D341Med (cell line): ENCODE data around the gene COA6.
"Not testable (repeated sequence)": the region's sequence is repeated elsewhere in the genome, so short reads cannot be mapped to it uniquely, and the experiment has no call there.

Experiments used
- DNase-seq: peaks from one replicate; pipeline ENCODE4 v3.0.0; 2012; ENCODE audit warnings: low spot score

COA6 gene

GRCh38 chr1:234369784-234370183, 3.5 kb upstream of the COA6 start:
- DNase-seq, result no peak

DNA sequence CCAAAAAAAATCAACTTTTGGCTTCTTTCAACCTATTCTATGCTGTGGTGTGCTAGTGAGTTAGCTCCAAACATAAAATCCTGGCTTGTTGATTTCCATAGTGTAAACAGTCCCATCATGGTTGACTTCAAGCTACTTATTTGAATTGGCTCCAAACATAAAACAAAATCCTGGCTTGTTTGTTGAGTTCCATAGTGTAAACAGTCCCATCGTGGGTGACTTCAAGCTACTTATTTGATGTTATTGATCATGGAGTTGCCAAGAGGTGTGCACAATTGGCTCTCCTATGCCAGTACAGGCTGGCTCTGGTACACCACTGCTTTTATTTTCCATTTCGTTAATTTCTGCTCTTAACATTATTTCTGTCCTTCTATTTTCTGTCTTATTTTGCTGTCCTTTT, 1.8 kb upstream of the COA6 start:
- DNase-seq, result no peak

- DNase-seq, result no peak
These were observed 1.1 kb upstream of the COA6 start for GRCh38 chr1:234372011-234372757.

- DNase-seq, result no peak
These were observed 651 bp downstream of the COA6 start for GRCh38 chr1:234373959-234374254.

GRCh38 chr1:234375672-234376071, 2.4 kb downstream of the COA6 start:
- no peak for DNase-seq

DNA sequence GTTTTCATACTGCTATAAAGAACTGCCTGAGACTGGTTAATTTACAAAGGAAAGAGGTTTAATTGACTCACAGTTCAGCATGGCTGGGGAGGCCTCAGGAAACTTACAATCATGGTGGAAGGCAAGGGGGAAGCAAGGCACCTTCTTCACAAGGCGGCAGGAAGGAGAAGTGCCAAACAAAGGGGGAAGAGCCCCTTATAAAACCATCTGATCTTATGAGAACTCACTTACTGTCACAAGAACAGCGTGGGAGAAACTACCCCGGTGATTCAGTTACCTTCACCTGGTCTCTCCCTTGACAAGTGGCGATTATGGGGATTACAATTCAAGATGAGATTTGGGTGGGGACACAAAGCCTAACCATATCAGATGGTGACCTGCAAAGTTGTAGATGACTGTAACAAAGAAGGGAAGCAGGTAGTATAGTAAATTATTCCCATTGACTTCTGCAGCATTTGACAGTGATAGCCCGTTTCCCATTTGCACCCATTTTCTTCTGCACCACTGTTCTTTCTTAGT, 6.4 kb downstream of the COA6 start:
- not testable (repeated sequence) for DNase-seq

DNA sequence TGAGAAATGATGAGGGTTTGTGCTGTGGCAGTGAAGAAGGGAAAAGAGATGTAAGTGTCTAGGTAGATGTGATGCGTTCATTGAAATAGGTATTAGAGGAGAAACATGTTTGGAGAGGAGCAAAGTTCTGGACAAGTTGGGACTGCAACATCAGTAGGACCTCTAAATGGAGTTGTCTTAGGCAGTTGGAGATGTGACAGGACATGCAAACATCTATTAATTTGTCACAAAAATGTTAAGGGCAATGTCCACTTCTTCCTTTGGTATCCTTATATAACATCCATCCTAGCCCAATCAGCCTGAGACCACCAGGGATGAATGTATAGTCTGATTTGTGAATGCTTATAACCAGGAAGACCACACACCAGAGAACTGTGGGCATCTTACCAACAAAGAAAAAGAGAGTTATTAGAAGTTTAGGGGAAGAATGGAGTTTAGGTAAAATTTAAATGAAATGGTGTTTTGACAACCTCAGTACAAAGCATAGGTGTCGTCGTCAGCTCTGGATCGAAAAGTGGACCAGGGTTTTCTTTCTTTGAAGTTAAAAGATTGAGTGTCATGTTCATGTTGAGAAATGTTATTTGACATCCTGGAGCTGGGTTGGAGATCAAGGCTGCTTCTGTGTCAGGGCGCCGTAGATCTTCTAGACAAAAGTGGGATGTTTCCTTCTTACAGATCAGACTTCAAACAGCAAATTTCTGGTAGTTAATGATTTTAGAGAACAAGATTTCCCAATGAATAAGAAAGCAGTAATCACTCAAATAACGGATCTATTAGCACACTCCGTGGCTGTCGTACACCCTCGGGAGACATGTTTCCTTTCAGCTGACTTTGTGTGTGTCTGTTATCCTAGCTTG, 8.7 kb downstream of the COA6 start:
- no peak for DNase-seq

DNA sequence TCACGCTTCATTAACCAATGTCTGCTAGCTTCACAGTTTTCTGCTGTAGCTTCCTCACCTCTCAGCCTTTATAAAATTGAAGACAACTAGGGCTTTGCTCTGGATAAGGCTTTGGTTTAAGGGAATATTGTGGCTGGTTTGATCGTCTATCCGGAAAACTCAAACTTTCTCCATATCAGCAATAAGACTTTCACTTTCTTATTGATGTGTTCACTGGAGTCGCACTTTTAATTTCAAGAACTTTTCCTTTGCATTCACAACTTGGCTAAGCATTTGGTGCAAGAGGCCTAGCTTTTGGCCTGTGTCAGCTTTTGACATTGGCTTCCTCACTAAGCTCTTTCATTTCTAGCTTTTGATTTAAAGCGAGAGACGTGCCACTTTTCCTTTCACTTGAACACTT, 12.9 kb downstream of the COA6 start:
- no peak for DNase-seq

- DNase-seq, result no peak
These were observed 14.8 kb downstream of the COA6 start for GRCh38 chr1:234388094-234388493.

DNA sequence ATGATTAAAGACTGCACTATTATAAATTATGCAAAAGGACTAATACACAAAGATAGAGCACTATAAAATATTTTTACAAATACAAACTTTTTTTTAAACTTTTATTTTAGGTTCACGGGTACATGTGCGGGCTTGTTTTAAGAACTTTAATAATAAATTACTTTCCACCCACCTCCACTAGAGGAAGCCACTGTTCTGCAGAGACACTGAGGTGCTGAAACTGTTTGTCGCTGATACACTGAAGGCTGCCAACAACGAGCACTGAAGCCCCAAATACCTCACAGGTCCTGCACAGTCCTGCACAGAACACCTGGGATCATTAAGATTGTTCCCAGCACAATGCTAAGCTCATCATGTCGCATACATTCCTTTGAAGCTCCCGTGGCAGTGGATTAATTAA, 19.9 kb downstream of the COA6 start:
- DNase-seq, result no peak

GRCh38 chr1:234395297-234395696, 22.0 kb downstream of the COA6 start:
- DNase-seq, result no peak

DNA sequence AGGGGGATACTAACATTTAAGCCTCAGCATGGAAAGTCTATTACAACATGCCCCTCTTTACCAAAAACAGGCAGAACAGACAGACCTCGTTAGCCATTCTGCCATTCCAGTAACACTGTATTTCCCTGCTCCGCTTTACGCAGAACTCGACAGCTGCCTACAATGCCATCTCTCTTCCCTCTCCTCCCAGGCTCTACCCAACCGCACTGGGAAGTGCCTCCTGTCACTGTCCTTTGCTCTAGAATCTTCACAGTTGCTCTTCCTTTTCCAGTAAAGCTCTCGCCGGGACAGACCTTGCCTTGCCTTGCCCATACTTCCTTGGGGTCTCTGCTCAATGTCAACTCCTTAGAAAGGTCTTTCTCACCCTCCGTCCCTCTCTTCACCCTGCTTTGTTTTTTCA, 22.8 kb downstream of the COA6 start:
- DNase-seq, result no peak

DNA sequence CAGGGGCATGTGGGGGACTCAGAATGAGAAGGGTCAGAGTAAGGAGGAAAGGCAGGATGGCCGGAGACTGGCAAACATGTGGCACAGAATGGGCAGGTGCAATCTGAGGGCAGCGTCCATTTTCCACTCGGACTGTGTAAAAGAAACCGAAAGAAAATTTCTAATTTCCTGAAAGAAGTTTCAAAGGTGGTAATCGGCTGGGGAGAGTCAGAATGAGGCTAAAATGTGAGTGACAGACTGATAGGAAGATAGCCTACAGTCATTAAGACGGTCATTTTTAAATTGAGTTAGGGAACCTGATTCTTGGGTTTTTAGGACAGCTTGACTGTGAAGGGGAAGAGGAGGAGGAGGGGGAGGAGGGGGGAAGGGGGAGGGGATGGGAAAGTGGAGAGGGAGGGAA, 23.6 kb downstream of the COA6 start:
- no peak for DNase-seq

DNA sequence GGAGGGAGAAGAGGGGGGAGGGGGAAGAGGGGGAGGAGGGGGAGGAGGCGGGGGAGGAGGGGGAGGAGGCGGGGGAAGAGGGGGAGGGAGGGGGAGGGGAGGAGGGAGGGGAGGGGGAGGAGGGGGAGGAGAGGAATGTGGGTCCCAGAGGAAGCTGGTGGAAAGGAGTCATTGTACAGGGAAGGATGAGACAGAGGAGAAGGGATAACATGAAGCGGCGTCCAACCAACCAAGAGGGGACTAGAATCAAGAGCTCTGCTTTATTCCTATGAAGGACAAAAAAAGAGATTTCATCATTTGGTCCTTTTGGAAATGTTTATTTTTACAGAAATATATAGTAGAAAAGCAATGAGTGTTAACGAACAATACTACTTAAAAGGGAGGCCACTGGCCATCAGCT, 24.5 kb downstream of the COA6 start:
- no peak for DNase-seq

- no peak for DNase-seq
These were observed 25.7 kb downstream of the COA6 start for GRCh38 chr1:234398849-234399381.

GRCh38 chr1:234399515-234399914, 26.3 kb downstream of the COA6 start:
- not testable (repeated sequence) for DNase-seq

DNA sequence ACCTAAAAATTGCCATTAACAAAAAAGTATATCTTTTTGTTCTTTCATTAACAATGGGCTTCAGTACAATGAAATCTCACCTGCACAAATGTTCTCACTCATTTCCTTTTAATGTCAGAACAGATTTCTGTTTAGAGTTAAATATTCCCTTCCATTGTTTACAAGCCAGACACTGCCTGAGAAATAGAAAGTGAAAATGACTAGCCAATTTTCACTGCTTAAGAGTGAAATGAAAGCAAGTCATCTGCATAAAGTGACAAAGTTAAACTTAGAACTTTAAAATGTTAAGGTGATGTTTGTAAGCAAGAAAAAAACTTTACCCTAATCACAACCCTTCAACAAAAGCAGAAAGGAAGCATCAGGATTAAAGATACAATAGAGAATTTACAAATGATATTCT, 27.5 kb downstream of the COA6 start:
- no peak for DNase-seq

- no peak for DNase-seq
These were observed 28.4 kb downstream of the COA6 start for GRCh38 chr1:234401658-234402057.

DNA sequence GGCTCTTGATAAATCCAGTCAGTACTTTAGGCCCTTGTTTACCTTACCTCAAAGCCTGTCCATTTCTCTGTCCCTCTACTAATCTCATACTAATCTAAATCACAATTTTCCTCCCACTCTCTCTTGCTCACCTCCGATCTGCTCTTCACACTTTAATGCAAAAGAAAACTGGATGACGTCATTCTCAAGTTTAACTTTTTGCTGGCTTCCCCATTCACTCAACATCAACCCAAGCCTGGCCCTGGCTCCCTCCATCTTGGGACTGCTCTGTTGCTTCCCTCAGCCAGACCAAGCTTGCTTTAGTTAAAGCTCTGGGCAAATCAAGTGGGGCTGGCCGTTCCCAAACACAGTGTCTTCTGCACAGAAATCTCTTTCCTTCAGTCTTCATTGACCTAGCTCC, 29.7 kb downstream of the COA6 start:
- no peak for DNase-seq

GRCh38 chr1:234405676-234406075, 32.4 kb downstream of the COA6 start:
- no peak for DNase-seq

- DNase-seq, result no peak
These were observed 33.6 kb downstream of the COA6 start for GRCh38 chr1:234406871-234407270.

DNA sequence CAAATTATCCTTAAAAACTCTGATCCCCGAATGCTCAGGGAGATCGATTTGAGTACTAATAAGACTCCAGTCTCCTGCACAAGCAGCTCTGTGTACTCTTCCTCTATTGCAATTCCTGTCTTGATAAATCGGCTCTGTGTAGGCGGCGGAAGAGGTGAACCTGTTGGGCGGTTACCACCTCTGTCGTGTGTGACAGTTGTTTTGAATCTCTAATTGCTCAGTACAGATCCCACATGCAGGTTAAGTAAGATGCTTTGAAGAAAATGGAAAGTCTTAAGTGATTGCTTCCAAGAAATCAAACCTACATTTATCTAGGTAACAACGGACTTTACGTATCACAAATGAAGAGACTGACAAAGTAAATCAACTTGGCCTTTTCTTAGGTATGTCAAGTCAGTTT, 35.5 kb downstream of the COA6 start:
- no peak for DNase-seq

DNA sequence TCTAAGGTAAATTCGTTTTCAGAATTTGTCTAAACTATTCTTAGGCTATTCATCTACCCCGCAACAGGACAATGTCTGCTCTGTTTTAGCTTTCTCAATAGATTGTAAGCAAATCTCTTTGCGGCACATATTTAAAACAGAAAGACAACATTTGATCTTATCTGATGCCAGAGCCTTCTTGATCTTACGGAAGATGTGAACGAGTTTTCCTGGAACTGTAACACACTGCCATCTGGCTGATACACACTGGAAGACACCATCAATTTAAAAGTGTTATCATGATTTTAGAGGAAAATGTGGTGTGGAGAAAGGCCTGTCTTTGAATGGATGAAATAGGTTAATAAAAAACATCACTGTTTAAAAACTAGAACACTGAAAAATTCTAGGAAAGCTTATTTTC, 36.1 kb downstream of the COA6 start:
- no peak for DNase-seq
